Esophagus squamous epithelium (tissue), 4 donors: ENCODE results near the gene SERPINA4.

Source experiments
- POLR2A ChIP-seq, 4 donors: fragments of 450-650 bp; IDR thresholded peaks; one replicate each; pipeline ENCODE4 v1.6.1; 2017; ENCODE audit warnings: antibody characterized with exemption in 4 of 4, mild to moderate bottlenecking in 4 of 4, moderate library complexity in 3 of 4
- TF ChIP-seq, protein P1 (sequence below), 6 experiments: fragments of 450-650 bp in 4 of 6; fragments of 200-600 bp in 2 of 6; sonication (generic) in 2 of 6; IDR thresholded peaks; one replicate each; pipeline ENCODE4 v1.5.1; 2016 to 2019; ENCODE audit warnings: antibody characterized with exemption in 6 of 6, mild to moderate bottlenecking in 4 of 6, moderate library complexity in 4 of 6

- no peak for TF ChIP-seq POLR2A (IDR thresholded peaks at IDR 0.05)
- TF ChIP-seq, protein P1, sequence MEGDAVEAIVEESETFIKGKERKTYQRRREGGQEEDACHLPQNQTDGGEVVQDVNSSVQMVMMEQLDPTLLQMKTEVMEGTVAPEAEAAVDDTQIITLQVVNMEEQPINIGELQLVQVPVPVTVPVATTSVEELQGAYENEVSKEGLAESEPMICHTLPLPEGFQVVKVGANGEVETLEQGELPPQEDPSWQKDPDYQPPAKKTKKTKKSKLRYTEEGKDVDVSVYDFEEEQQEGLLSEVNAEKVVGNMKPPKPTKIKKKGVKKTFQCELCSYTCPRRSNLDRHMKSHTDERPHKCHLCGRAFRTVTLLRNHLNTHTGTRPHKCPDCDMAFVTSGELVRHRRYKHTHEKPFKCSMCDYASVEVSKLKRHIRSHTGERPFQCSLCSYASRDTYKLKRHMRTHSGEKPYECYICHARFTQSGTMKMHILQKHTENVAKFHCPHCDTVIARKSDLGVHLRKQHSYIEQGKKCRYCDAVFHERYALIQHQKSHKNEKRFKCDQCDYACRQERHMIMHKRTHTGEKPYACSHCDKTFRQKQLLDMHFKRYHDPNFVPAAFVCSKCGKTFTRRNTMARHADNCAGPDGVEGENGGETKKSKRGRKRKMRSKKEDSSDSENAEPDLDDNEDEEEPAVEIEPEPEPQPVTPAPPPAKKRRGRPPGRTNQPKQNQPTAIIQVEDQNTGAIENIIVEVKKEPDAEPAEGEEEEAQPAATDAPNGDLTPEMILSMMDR (IDR thresholded peaks at IDR 0.05): no peak
Observed at GRCh38 chr14:94582199-94582750, 21.0 kb downstream of the SERPINA4 start.
